WTC11 (cell line): ENCODE results near the gene TM2D1. TPM values are rescaled to one million over a fixed set of nuclear protein-coding genes. Genes with fewer than 3 reads are reported as not detected.

Experiments
- ATAC-seq: fragments of 200-7000 bp; cut with Tn5 transposase; 2 replicates; pipeline ENCODE4 v1.10.0; 2021; ENCODE audit warnings: mild to moderate bottlenecking, moderate library complexity
- CTCF ChIA-PET: fragments of 300-600 bp; sonication (Branson Sonifier 250); formaldehyde crosslinking; loops from one replicate; lab custom pipeline; 2021; ENCODE audit warnings: antibody characterized with exemption; lab: Charles Lee
- POLR2A ChIA-PET: fragments of 350-600 bp; sonication (Branson Sonifier 250); formaldehyde crosslinking; loops from one replicate; lab custom pipeline; 2021; ENCODE audit warnings: antibody characterized with exemption; lab: Charles Lee
- DNase-seq: peaks from one replicate; pipeline ENCODE4 v3.0.0; 2021; ENCODE audit warnings: low spot score
- H3K27ac Mint-ChIP-seq: 2 replicates; pipeline ENCODE4 v1.8.0; 2021; ENCODE audit warnings: mixed read lengths
- H3K27me3 Mint-ChIP-seq: 2 replicates; pipeline ENCODE4 v1.8.0; 2021; ENCODE audit warnings: low read depth, mild to moderate bottlenecking, moderate library complexity, mixed read lengths
- H3K36me3 Mint-ChIP-seq: 2 replicates; pipeline ENCODE4 v1.8.0; 2021; ENCODE audit warnings: mixed read lengths
- H3K4me1 Mint-ChIP-seq: 2 replicates; pipeline ENCODE4 v1.8.0; 2022; ENCODE audit warnings: mixed read lengths
- H3K4me3 Mint-ChIP-seq: 2 replicates; pipeline ENCODE4 v1.8.0; 2021; ENCODE audit warnings: mild to moderate bottlenecking, moderate library complexity, mixed read lengths
- H3K9me3 Mint-ChIP-seq: 2 replicates; pipeline ENCODE4 v1.8.0; 2021; ENCODE audit warnings: mixed read lengths
- CREB1 ChIP-seq: sonication (generic); formaldehyde crosslinking; IDR thresholded peaks from 2 replicates; pipeline ENCODE4 v1.8.0; 2023; ENCODE audit warnings: mild to moderate bottlenecking, missing genetic modification reagents
- FOXK1 ChIP-seq: sonication (generic); formaldehyde crosslinking; IDR thresholded peaks from 2 replicates; pipeline ENCODE4 v1.8.0; 2022; ENCODE audit warnings: mild to moderate bottlenecking, moderate library complexity, missing genetic modification reagents
- FOXP1 ChIP-seq: sonication (generic); formaldehyde crosslinking; IDR thresholded peaks from 2 replicates; pipeline ENCODE4 v1.8.0; 2022; ENCODE audit warnings: missing genetic modification reagents, mild to moderate bottlenecking, moderate library complexity, borderline replicate concordance
- GRHL2 ChIP-seq: fragments of 250-450 bp; sonication (Bioruptor Pico); IDR thresholded peaks from 2 replicates; pipeline ENCODE4 v1.8.0; 2022; ENCODE audit warnings: mild to moderate bottlenecking, moderate library complexity; ENCODE audit not compliant: insufficient replicate concordance, severe bottlenecking
- GTF2I ChIP-seq: fragments of 250-450 bp; sonication (Bioruptor Pico); conservative IDR thresholded peaks from 2 replicates; pipeline ENCODE4 v1.4.0; 2021; ENCODE audit warnings: mild to moderate bottlenecking
- JAZF1 ChIP-seq: fragments of 250-450 bp; sonication (Bioruptor Pico); IDR thresholded peaks from 2 replicates; pipeline ENCODE4 v1.9.0; 2021; ENCODE audit warnings: moderate library complexity, mild to moderate bottlenecking, inconsistent platforms
- MYBL2 ChIP-seq: sonication (generic); formaldehyde crosslinking; IDR thresholded peaks from 2 replicates; pipeline ENCODE4 v1.8.1; 2023; ENCODE audit warnings: mild to moderate bottlenecking, moderate library complexity, missing genetic modification reagents
- NFATC4 ChIP-seq: fragments of 250-450 bp; sonication (Bioruptor Pico); IDR thresholded peaks from 2 replicates; pipeline ENCODE4 v1.9.0; 2021; ENCODE audit warnings: mild to moderate bottlenecking
- NFE2L1 ChIP-seq: sonication (generic); formaldehyde crosslinking; IDR thresholded peaks from 2 replicates; pipeline ENCODE4 v1.8.1; 2023; ENCODE audit warnings: missing genetic modification reagents
- NFYB ChIP-seq: sonication (generic); formaldehyde crosslinking; conservative IDR thresholded peaks from 2 replicates; pipeline ENCODE4 v1.8.0; 2022; ENCODE audit warnings: low read depth, missing genetic modification reagents
- RELA ChIP-seq: sonication (generic); formaldehyde crosslinking; IDR thresholded peaks from 2 replicates; pipeline ENCODE4 v1.8.1; 2022; ENCODE audit warnings: missing genetic modification reagents, mild to moderate bottlenecking, borderline replicate concordance
- SMAD3 ChIP-seq: sonication (generic); formaldehyde crosslinking; IDR thresholded peaks from 2 replicates; pipeline ENCODE4 v1.8.0; 2022; ENCODE audit warnings: missing genetic modification reagents, mild to moderate bottlenecking, borderline replicate concordance
- SOX15 ChIP-seq: fragments of 250-450 bp; sonication (Bioruptor Pico); IDR thresholded peaks from 2 replicates; pipeline ENCODE4 v1.9.0; 2021; ENCODE audit warnings: mild to moderate bottlenecking
- TP53 ChIP-seq: sonication (generic); formaldehyde crosslinking; IDR thresholded peaks from 2 replicates; pipeline ENCODE4 v1.8.1; 2023; ENCODE audit warnings: mild to moderate bottlenecking, missing genetic modification reagents
- ZNF219 ChIP-seq: sonication (generic); formaldehyde crosslinking; IDR thresholded peaks from 2 replicates; pipeline ENCODE4 v1.8.0; 2023; ENCODE audit warnings: missing genetic modification reagents, mild to moderate bottlenecking, borderline replicate concordance
- ZNF263 ChIP-seq: sonication (generic); formaldehyde crosslinking; IDR thresholded peaks from 2 replicates; pipeline ENCODE4 v1.8.1; 2022; ENCODE audit warnings: low read depth, mild to moderate bottlenecking, moderate library complexity, missing genetic modification reagents
- ZNF416 ChIP-seq: fragments of 250-450 bp; sonication (Bioruptor Pico); IDR thresholded peaks from 2 replicates; pipeline ENCODE4 v1.9.0; 2021; ENCODE audit warnings: mild to moderate bottlenecking, inconsistent platforms
- total RNA-seq: library from RNA; stranded (reverse); gene quantifications from 3 replicates; pipeline ENCODE4 v1.2.3, GENCODE V29; 2021
- TF ChIP-seq, protein P1 (sequence below): sonication (generic); formaldehyde crosslinking; IDR thresholded peaks from 2 replicates; pipeline ENCODE4 v1.8.1; 2022; ENCODE audit warnings: low read depth, missing genetic modification reagents, borderline replicate concordance
- TF ChIP-seq, protein P2 (sequence below): sonication (generic); formaldehyde crosslinking; IDR thresholded peaks from 2 replicates; pipeline ENCODE4 v1.8.1; 2022; ENCODE audit warnings: low read depth, mild to moderate bottlenecking, moderate library complexity, missing genetic modification reagents, borderline replicate concordance
- TF ChIP-seq, protein P3 (sequence below): fragments of 250-450 bp; sonication (Bioruptor Pico); IDR thresholded peaks from 2 replicates; pipeline ENCODE4 v1.9.0; 2021; ENCODE audit warnings: mild to moderate bottlenecking
- TF ChIP-seq, protein P4 (sequence below): sonication (generic); formaldehyde crosslinking; IDR thresholded peaks from 2 replicates; pipeline ENCODE4 v1.8.1; 2022; ENCODE audit warnings: mild to moderate bottlenecking, missing genetic modification reagents, moderate library complexity, borderline replicate concordance
- TF ChIP-seq, protein P5 (sequence below): fragments of 250-450 bp; sonication (Bioruptor Pico); IDR thresholded peaks from 2 replicates; pipeline ENCODE4 v1.9.0; 2021; ENCODE audit warnings: mild to moderate bottlenecking, borderline replicate concordance

The TM2D1 gene
- total RNA-seq, 1 experiment from 2014 or later: 21.6 TPM

DNA sequence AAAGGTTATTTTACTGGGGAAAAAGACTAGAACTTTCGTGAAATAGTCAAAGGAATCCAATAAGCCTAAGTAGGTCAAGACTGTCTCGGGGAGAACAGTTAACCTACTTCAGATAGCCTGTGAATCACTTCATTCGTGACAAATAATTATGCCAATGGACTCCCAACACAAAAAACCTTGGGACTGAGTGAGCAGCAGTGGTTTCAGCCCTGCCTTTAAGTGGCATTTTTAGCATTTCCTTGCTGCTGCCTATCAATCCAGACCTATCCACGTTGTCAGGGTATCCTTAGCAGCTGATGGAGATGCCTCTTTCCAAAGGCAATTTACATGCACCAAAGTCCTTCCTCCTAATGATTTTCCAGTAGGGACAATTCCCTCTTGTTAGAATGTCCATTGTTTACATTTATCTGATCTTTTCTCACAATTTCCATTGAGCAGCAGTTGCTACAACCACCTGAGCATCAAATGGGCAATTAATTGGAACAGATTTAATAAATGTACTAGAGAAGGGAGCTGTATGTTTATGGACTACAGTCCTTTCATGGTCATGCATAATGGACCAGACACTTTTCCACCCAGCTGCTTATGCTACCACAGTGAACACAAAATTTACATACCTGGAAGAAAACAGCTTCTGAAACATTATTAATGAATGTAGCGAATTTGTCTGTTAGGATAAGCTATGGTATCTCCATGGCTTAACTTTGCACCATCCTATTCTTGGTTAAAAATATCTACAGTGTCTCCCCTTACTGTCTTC is 75.8 kb downstream of the TM2D1 start:
- no peaks in the 10 kb centered on the region for H3K4me1 Mint-ChIP-seq
- POLR2A ChIA-PET: no interaction called here
- no peak for DNase-seq

DNA sequence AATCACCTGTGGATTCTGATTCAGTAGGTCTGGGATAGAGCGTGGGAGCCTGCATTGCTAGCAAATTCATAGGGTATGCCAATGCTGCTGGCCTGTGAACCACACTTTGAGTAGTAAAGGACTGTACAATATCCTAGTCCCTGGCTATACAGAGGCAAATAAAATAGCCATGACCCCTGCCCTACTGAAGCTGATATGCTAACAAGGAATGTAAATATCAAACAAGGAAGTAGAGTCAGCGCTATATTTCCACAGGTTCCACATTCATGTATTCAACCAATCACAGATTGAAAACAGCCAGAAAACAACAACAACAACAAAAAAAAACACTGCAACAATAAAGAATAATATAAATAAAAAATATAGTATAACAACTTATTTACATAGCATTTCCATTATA is 77.8 kb downstream of the TM2D1 start:
- Mint-ChIP-seq H3K27ac (no peak overlapping the region), H3K4me1 (peaks cover 8% of the 10 kb centered on the region), H3K4me3 (no peak overlapping the region), H3K36me3 (no peaks in the 10 kb centered on the region), H3K9me3 (no peaks in the 10 kb centered on the region), H3K27me3 (no peaks in the 10 kb centered on the region)
- DNase-seq (no peak), ATAC-seq (no peak)
- POLR2A ChIA-PET: no interaction called here
- CTCF ChIA-PET: no interaction called here
- TF ChIP-seq ZNF416 (CRISPR knock-in tag) (no peak), ZNF263 (CRISPR knock-in tag) (no peak), CREB1 (CRISPR knock-in tag) (no peak), GTF2I (no peak), NFE2L1 (CRISPR knock-in tag) (no peak), JAZF1 (CRISPR knock-in tag) (no peak), GRHL2 (no peak), FOXK1 (CRISPR knock-in tag) (no peak), NFATC4 (CRISPR knock-in tag) (no peak), MYBL2 (no peak), SMAD3 (CRISPR knock-in tag) (no peak), FOXP1 (CRISPR knock-in tag) (no peak), NFYB (CRISPR knock-in tag) (no peak), SOX15 (no peak), TP53 (CRISPR knock-in tag) (no peak)
- TF ChIP-seq, protein P1, sequence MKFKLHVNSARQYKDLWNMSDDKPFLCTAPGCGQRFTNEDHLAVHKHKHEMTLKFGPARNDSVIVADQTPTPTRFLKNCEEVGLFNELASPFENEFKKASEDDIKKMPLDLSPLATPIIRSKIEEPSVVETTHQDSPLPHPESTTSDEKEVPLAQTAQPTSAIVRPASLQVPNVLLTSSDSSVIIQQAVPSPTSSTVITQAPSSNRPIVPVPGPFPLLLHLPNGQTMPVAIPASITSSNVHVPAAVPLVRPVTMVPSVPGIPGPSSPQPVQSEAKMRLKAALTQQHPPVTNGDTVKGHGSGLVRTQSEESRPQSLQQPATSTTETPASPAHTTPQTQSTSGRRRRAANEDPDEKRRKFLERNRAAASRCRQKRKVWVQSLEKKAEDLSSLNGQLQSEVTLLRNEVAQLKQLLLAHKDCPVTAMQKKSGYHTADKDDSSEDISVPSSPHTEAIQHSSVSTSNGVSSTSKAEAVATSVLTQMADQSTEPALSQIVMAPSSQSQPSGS (CRISPR knock-in tag): no peak
- TF ChIP-seq, protein P2, sequence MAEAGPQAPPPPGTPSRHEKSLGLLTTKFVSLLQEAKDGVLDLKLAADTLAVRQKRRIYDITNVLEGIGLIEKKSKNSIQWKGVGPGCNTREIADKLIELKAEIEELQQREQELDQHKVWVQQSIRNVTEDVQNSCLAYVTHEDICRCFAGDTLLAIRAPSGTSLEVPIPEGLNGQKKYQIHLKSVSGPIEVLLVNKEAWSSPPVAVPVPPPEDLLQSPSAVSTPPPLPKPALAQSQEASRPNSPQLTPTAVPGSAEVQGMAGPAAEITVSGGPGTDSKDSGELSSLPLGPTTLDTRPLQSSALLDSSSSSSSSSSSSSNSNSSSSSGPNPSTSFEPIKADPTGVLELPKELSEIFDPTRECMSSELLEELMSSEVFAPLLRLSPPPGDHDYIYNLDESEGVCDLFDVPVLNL (CRISPR knock-in tag): no peak
- TF ChIP-seq, protein P3, sequence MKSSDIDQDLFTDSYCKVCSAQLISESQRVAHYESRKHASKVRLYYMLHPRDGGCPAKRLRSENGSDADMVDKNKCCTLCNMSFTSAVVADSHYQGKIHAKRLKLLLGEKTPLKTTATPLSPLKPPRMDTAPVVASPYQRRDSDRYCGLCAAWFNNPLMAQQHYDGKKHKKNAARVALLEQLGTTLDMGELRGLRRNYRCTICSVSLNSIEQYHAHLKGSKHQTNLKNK: no peak
- TF ChIP-seq, protein P4, sequence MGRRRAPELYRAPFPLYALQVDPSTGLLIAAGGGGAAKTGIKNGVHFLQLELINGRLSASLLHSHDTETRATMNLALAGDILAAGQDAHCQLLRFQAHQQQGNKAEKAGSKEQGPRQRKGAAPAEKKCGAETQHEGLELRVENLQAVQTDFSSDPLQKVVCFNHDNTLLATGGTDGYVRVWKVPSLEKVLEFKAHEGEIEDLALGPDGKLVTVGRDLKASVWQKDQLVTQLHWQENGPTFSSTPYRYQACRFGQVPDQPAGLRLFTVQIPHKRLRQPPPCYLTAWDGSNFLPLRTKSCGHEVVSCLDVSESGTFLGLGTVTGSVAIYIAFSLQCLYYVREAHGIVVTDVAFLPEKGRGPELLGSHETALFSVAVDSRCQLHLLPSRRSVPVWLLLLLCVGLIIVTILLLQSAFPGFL: no peak

More for the DNA sequence above, 75.8 kb downstream of the TM2D1 start:
- H3K27me3 Mint-ChIP-seq: no peaks in the 10 kb centered on the region
- no peak overlapping the region for H3K4me3 Mint-ChIP-seq
- H3K36me3 Mint-ChIP-seq: no peaks in the 10 kb centered on the region
- CTCF ChIA-PET: no interaction called here
- no peak for ATAC-seq
- H3K9me3 Mint-ChIP-seq: no peaks in the 10 kb centered on the region
- TF ChIP-seq ZNF219 (CRISPR knock-in tag) (no peak), RELA (CRISPR knock-in tag) (no peak)
- TF ChIP-seq, protein P5, sequence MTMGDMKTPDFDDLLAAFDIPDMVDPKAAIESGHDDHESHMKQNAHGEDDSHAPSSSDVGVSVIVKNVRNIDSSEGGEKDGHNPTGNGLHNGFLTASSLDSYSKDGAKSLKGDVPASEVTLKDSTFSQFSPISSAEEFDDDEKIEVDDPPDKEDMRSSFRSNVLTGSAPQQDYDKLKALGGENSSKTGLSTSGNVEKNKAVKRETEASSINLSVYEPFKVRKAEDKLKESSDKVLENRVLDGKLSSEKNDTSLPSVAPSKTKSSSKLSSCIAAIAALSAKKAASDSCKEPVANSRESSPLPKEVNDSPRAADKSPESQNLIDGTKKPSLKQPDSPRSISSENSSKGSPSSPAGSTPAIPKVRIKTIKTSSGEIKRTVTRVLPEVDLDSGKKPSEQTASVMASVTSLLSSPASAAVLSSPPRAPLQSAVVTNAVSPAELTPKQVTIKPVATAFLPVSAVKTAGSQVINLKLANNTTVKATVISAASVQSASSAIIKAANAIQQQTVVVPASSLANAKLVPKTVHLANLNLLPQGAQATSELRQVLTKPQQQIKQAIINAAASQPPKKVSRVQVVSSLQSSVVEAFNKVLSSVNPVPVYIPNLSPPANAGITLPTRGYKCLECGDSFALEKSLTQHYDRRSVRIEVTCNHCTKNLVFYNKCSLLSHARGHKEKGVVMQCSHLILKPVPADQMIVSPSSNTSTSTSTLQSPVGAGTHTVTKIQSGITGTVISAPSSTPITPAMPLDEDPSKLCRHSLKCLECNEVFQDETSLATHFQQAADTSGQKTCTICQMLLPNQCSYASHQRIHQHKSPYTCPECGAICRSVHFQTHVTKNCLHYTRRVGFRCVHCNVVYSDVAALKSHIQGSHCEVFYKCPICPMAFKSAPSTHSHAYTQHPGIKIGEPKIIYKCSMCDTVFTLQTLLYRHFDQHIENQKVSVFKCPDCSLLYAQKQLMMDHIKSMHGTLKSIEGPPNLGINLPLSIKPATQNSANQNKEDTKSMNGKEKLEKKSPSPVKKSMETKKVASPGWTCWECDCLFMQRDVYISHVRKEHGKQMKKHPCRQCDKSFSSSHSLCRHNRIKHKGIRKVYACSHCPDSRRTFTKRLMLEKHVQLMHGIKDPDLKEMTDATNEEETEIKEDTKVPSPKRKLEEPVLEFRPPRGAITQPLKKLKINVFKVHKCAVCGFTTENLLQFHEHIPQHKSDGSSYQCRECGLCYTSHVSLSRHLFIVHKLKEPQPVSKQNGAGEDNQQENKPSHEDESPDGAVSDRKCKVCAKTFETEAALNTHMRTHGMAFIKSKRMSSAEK (CRISPR knock-in tag): no peak
- H3K27ac Mint-ChIP-seq: no peak overlapping the region
